Measurements from ENCODE around the gene CMC2.

The CMC2 gene

GRCh38 chr16:80984124-80984892, 22.4 kb downstream of the CMC2 start:
- Histone ChIP-seq H3K4me1 (ENCODE audit: control insufficient read depth in 1 of 2, insufficient read depth in 1 of 2, low read depth in 1 of 2, low read length in 1 of 2) (no peaks in the 10 kb centered on the region), H3K27me3 (no peaks in the 10 kb centered on the region), H3K9me3 (no peaks in the 10 kb centered on the region), H3K27ac (no peak overlapping the region), H3K4me3 (ENCODE audit: low read depth in 1 of 2, low read length in 1 of 2) (no peak overlapping the region), H3K36me3 (peaks cover 6% of the 10 kb centered on the region)
- no peak for TF ChIP-seq CTCF (IDR thresholded peaks at IDR 0.05)

- H3K27me3 ChIP-seq, result no peaks in the 10 kb centered on the region
- TF ChIP-seq CTCF (IDR thresholded peaks at IDR 0.05), result no peak
- no peaks in the 10 kb centered on the region for H3K4me1 ChIP-seq (ENCODE audit: control insufficient read depth in 1 of 2, insufficient read depth in 1 of 2, low read depth in 1 of 2, low read length in 1 of 2)
- no peak overlapping the region for H3K4me3 ChIP-seq (ENCODE audit: low read depth in 1 of 2, low read length in 1 of 2)
- H3K27ac ChIP-seq, result no peak overlapping the region
- H3K9me3 ChIP-seq, result no peaks in the 10 kb centered on the region
- H3K36me3 ChIP-seq, result peaks cover 6% of the 10 kb centered on the region
Measured at GRCh38 chr16:80982646-80983045, 24.0 kb downstream of the CMC2 start.

GRCh38 chr16:80981103-80981502, 25.6 kb downstream of the CMC2 start:
- Histone ChIP-seq H3K27me3 (no peaks in the 10 kb centered on the region), H3K4me1 (ENCODE audit: control insufficient read depth in 1 of 2, insufficient read depth in 1 of 2, low read depth in 1 of 2, low read length in 1 of 2) (no peaks in the 10 kb centered on the region), H3K9me3 (no peaks in the 10 kb centered on the region), H3K27ac (no peak overlapping the region), H3K36me3 (peaks cover 15% of the 10 kb centered on the region), H3K4me3 (ENCODE audit: low read depth in 1 of 2, low read length in 1 of 2) (no peak overlapping the region)
- TF ChIP-seq CTCF (IDR thresholded peaks at IDR 0.05), result no peak

- H3K4me1 ChIP-seq (ENCODE audit: control insufficient read depth in 1 of 2, insufficient read depth in 1 of 2, low read depth in 1 of 2, low read length in 1 of 2), result no peaks in the 10 kb centered on the region
- H3K9me3 ChIP-seq, result no peaks in the 10 kb centered on the region
- H3K27me3 ChIP-seq, result no peaks in the 10 kb centered on the region
- TF ChIP-seq CTCF (IDR thresholded peaks at IDR 0.05), result no peak
- H3K27ac ChIP-seq, result no peak overlapping the region
- no peak overlapping the region for H3K4me3 ChIP-seq (ENCODE audit: low read depth in 1 of 2, low read length in 1 of 2)
- peaks cover 40% of the 10 kb centered on the region for H3K36me3 ChIP-seq
Measured at GRCh38 chr16:80976946-80977345, 29.7 kb downstream of the CMC2 start.

- no peak overlapping the region for H3K4me3 ChIP-seq (ENCODE audit: low read depth in 1 of 2, low read length in 1 of 2)
- no peak overlapping the region for H3K27ac ChIP-seq
- H3K9me3 ChIP-seq, result no peaks in the 10 kb centered on the region
- peaks cover 37% of the 10 kb centered on the region for H3K36me3 ChIP-seq
- H3K4me1 ChIP-seq (ENCODE audit: control insufficient read depth in 1 of 2, insufficient read depth in 1 of 2, low read depth in 1 of 2, low read length in 1 of 2), result no peaks in the 10 kb centered on the region
- TF ChIP-seq CTCF (IDR thresholded peaks at IDR 0.05), result no peak
- no peaks in the 10 kb centered on the region for H3K27me3 ChIP-seq
Measured at GRCh38 chr16:80974649-80975376, 31.9 kb downstream of the CMC2 start.

Measured in neutrophil (primary cell).